MM.1S (cell line): ENCODE measurements around the gene ZBTB12.

Experiments used
- DNase-seq: peaks from one replicate; pipeline ENCODE4 v3.0.0-alpha.2; 2015
- H2AFZ ChIP-seq: fragments of 300-600 bp; sonication (generic); 2 replicates; pipeline ENCODE4 v1.6.0; 2016; ENCODE audit warnings: antibody characterized with exemption, low read length
- H3F3A ChIP-seq: fragments of 300-600 bp; sonication (generic); 2 replicates; pipeline ENCODE4 v1.6.1; 2016; ENCODE audit warnings: mild to moderate bottlenecking, antibody characterized with exemption, low read length, moderate library complexity, mixed read lengths; ENCODE audit not compliant: insufficient read depth
- H3K27ac ChIP-seq: fragments of 300-600 bp; sonication (generic); 2 replicates; pipeline ENCODE4 v1.5.1; 2016; ENCODE audit warnings: mild to moderate bottlenecking, low read length
- H3K27me3 ChIP-seq: fragments of 300-600 bp; sonication (generic); replicated peaks from 2 replicates; pipeline ENCODE4 v1.6.0; 2016; ENCODE audit warnings: low read length; ENCODE audit not compliant: insufficient read depth
- H3K36me3 ChIP-seq: fragments of 300-600 bp; sonication (generic); replicated peaks from 2 replicates; pipeline ENCODE4 v1.6.1; 2016; ENCODE audit warnings: mild to moderate bottlenecking, low read length, mixed read lengths; ENCODE audit not compliant: insufficient read depth
- H3K4me1 ChIP-seq: fragments of 300-600 bp; sonication (generic); 2 replicates; pipeline ENCODE4 v1.6.1; 2016; ENCODE audit warnings: low read length, mixed read lengths
- H3K4me2 ChIP-seq: fragments of 300-600 bp; sonication (generic); 2 replicates; pipeline ENCODE4 v1.6.0; 2016; ENCODE audit warnings: low read depth, low read length
- H3K4me3 ChIP-seq: fragments of 300-600 bp; sonication (generic); 2 replicates; pipeline ENCODE4 v1.5.1; 2016; ENCODE audit warnings: low read length, mixed read lengths
- H3K79me2 ChIP-seq: fragments of 300-600 bp; sonication (generic); 2 replicates; pipeline ENCODE4 v1.6.1; 2016; ENCODE audit warnings: mixed run types, low read length, mixed read lengths
- H3K9ac ChIP-seq: fragments of 300-600 bp; sonication (generic); 2 replicates; pipeline ENCODE4 v1.6.1; 2016; ENCODE audit warnings: low read length, mixed read lengths
- H3K9me2 ChIP-seq: fragments of 300-600 bp; sonication (generic); replicated peaks from 2 replicates; pipeline ENCODE4 v1.6.1; 2016; ENCODE audit warnings: mild to moderate bottlenecking, low read length, mixed read lengths; ENCODE audit not compliant: insufficient read depth
- H3K9me3 ChIP-seq: fragments of 300-600 bp; sonication (generic); replicated peaks from 2 replicates; pipeline ENCODE4 v1.6.1; 2016; ENCODE audit warnings: mild to moderate bottlenecking, low read length, mixed read lengths; ENCODE audit not compliant: insufficient read depth
- H4K20me1 ChIP-seq: fragments of 300-600 bp; sonication (generic); 2 replicates; pipeline ENCODE4 v1.6.1; 2016; ENCODE audit warnings: mild to moderate bottlenecking, low read length, moderate library complexity, mixed read lengths; ENCODE audit not compliant: insufficient read depth
- EZH2 ChIP-seq: fragments of 300-600 bp; sonication (generic); optimal IDR thresholded peaks from 2 replicates; pipeline ENCODE3; 2017; ENCODE audit warnings: low read depth, mild to moderate bottlenecking, antibody characterized with exemption, low read length, mixed read lengths
- EZH2phosphoT487 ChIP-seq: fragments of 300-600 bp; sonication (generic); IDR thresholded peaks from 2 replicates; pipeline ENCODE4 v1.6.1; 2018; ENCODE audit warnings: antibody characterized with exemption, low read length
- TF ChIP-seq, protein P1 (sequence below): fragments of 300-600 bp; sonication (generic); IDR thresholded peaks from 2 replicates; pipeline ENCODE4 v1.5.1; 2016; ENCODE audit warnings: antibody characterized with exemption, low read length, mixed read lengths

The ZBTB12 gene

DNA sequence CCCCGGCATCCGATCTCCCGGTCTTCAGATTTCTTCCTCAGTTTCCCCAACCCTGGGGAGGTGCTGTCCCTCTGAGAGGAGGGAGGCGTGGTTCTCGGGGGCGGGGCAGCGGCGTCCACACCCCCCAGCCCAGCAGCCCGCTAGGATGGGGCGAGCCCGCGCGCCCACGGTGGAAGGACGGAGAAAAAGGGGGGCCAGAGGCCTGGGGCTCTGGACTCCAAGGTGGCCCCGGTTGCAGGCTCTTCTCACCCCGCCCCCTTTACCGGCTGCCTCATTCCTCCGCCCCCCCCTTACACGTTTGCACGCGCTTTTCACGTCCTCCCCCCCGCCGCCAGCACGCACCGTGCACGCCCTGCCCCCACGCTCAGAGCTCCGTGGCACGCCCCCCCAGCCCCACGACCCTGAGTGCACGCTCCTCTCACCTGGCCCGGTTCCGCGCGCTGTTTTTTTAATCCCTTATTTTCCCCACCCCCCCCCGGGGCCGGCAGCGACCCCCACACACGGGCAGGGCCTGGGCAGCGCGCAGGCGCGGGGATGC lies 402 bp downstream of the ZBTB12 start:
- no peaks in the 10 kb centered on the region for H3K9me3 ChIP-seq
- no peaks in the 10 kb centered on the region for H3K36me3 ChIP-seq
- peak; percentile 44 for DNase-seq
- H3K9ac ChIP-seq = peak overlapping the region; percentile 68; the same call in 1 of the 2 replicates
- H3K9me2 ChIP-seq = no peaks in the 10 kb centered on the region
- H3K4me1 ChIP-seq = peaks cover 3% of the 10 kb centered on the region; the same call in 1 of the 2 replicates
- TF ChIP-seq, protein P1, sequence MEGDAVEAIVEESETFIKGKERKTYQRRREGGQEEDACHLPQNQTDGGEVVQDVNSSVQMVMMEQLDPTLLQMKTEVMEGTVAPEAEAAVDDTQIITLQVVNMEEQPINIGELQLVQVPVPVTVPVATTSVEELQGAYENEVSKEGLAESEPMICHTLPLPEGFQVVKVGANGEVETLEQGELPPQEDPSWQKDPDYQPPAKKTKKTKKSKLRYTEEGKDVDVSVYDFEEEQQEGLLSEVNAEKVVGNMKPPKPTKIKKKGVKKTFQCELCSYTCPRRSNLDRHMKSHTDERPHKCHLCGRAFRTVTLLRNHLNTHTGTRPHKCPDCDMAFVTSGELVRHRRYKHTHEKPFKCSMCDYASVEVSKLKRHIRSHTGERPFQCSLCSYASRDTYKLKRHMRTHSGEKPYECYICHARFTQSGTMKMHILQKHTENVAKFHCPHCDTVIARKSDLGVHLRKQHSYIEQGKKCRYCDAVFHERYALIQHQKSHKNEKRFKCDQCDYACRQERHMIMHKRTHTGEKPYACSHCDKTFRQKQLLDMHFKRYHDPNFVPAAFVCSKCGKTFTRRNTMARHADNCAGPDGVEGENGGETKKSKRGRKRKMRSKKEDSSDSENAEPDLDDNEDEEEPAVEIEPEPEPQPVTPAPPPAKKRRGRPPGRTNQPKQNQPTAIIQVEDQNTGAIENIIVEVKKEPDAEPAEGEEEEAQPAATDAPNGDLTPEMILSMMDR = no peak
- TF ChIP-seq EZH2 (no peak), EZH2phosphoT487 (no peak)
- H4K20me1 ChIP-seq = no peaks in the 10 kb centered on the region
- H3K27ac ChIP-seq = no peak overlapping the region
- H2AFZ ChIP-seq = no peak overlapping the region
- H3K27me3 ChIP-seq = no peaks in the 10 kb centered on the region
- H3F3A ChIP-seq = peaks cover 21% of the 10 kb centered on the region
- peak overlapping the region; percentile 68; the same call in 1 of the 2 replicates for H3K4me3 ChIP-seq
- peaks cover 22% of the 10 kb centered on the region for H3K79me2 ChIP-seq
- peak overlapping the region; percentile 92 for H3K4me2 ChIP-seq

DNA sequence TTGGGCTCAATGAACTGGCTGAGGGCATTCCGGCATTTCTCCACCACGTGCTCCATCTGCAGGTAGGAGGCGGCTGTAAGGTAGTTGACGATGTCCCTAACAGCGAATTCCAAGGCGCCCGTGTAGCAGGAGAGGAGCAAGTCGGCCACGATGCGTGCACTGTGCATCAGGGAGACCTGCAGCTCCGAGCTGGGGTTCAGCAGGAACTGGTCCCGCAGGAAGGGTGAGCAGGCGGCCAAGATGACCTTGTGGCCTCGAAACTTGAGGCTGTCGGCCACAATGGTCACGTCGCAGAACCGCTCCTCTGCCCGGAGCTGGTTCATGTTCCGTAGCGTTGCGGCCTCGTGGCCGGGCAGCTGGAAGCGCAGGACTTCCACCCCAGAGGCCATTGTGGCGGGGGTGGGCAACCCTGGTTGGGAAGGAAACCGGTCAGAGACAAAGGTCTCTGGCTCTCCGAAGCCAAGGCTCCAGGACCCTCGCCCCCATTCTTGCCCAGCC lies 920 bp downstream of the ZBTB12 start:
- peaks cover 22% of the 10 kb centered on the region for H3K79me2 ChIP-seq
- H2AFZ ChIP-seq = no peak overlapping the region
- H3K9ac ChIP-seq = no peak overlapping the region
- no peaks in the 10 kb centered on the region for H3K36me3 ChIP-seq
- peaks cover 25% of the 10 kb centered on the region for H3F3A ChIP-seq
- no peaks in the 10 kb centered on the region for H3K9me2 ChIP-seq
- no peak for DNase-seq
- H3K27me3 ChIP-seq = no peaks in the 10 kb centered on the region
- peak overlapping the region; percentile 68; the same call in 1 of the 2 replicates for H3K4me3 ChIP-seq
- peaks cover 3% of the 10 kb centered on the region; the same call in 1 of the 2 replicates for H3K4me1 ChIP-seq
- H3K4me2 ChIP-seq = peak overlapping the region; percentile 92
- no peak overlapping the region for H3K27ac ChIP-seq
- H3K9me3 ChIP-seq = no peaks in the 10 kb centered on the region
- TF ChIP-seq EZH2 (no peak), EZH2phosphoT487 (no peak)
- TF ChIP-seq, protein P1 = no peak
- H4K20me1 ChIP-seq = no peaks in the 10 kb centered on the region

DNA sequence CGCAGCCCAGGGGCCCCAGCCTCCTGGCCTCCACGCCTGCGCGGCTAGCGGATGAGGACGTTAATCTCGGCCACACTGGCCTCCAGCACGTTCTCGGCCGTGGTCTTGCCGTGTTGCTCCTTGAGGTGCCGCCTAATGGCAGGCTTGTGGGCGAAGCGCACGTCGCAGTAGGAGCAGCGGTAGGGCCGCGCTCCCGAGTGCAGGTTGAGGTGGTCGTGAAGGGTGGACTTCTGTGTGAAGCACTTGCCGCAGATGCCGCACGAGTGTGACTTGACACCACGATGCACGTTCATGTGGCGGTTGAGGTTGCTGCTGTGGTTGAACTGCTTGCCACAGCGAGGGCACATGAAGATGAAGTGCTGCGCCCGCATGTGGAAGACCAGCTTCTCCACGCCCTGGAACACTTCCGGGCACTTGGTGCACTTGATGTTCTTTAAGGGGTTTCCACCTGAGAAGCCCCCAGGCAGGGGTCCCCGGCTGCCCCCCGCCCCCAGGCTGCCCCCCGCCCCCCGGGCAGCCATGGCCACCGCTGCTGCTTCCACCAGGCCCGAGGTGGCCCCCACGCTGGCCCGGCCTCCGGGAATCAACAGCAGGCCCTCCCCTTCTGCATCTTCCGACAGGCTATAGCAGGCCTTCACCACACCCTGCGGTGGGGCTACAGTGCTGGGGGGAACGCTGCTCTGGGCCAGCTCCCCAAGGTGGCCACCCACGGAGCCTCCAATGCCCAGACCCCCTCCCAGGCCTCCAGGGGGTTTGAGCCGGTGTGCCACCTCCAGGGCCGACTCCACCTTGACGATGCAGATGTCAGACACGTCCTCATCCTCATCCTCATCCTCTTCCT lies 1.8 kb downstream of the ZBTB12 start:
- Histone ChIP-seq H2AFZ (no peak overlapping the region), H3K4me2 (no peak overlapping the region), H3K9me3 (no peaks in the 10 kb centered on the region), H4K20me1 (no peaks in the 10 kb centered on the region), H3K9ac (no peak overlapping the region), H3K79me2 (peaks cover 22% of the 10 kb centered on the region), H3K4me3 (no peak overlapping the region), H3K27me3 (no peaks in the 10 kb centered on the region), H3K9me2 (no peaks in the 10 kb centered on the region), H3F3A (peaks cover 26% of the 10 kb centered on the region), H3K4me1 (peaks cover 3% of the 10 kb centered on the region; the same call in 1 of the 2 replicates), H3K27ac (no peak overlapping the region), H3K36me3 (no peaks in the 10 kb centered on the region)
- TF ChIP-seq EZH2phosphoT487 (no peak), EZH2 (no peak)
- TF ChIP-seq, protein P1 = no peak
- no peak for DNase-seq
